ENCODE data around the gene ZFP92. TPM values are rescaled to one million over a fixed set of nuclear protein-coding genes. Genes with fewer than 3 reads are reported as not detected.

ZFP92 gene
- total RNA-seq, 2 donors from 2014 or later: 2.0 to 2.8 TPM

- no peak overlapping the region for H3K27ac Mint-ChIP-seq
- no peaks in the 10 kb centered on the region for H3K27me3 Mint-ChIP-seq
- no peak for ATAC-seq (replicated peaks)
- peaks cover 7% of the 10 kb centered on the region for H3K4me1 Mint-ChIP-seq
- H3K9me3 Mint-ChIP-seq: no peaks in the 10 kb centered on the region
- no peaks in the 10 kb centered on the region for H3K36me3 Mint-ChIP-seq (ENCODE audit: low read depth)
- H3K4me3 Mint-ChIP-seq: no peak overlapping the region
These were observed 1.7 kb upstream of the ZFP92 start for GRCh38 chrX:153409414-153410101.

- Mint-ChIP-seq H3K4me3 (no peak overlapping the region), H3K27ac (no peak overlapping the region), H3K4me1 (peaks cover 7% of the 10 kb centered on the region), H3K27me3 (no peaks in the 10 kb centered on the region), H3K36me3 (ENCODE audit: low read depth) (no peaks in the 10 kb centered on the region), H3K9me3 (no peaks in the 10 kb centered on the region)
- ATAC-seq (replicated peaks): no peak
These were observed 899 bp upstream of the ZFP92 start for GRCh38 chrX:153410373-153410772.

DNA sequence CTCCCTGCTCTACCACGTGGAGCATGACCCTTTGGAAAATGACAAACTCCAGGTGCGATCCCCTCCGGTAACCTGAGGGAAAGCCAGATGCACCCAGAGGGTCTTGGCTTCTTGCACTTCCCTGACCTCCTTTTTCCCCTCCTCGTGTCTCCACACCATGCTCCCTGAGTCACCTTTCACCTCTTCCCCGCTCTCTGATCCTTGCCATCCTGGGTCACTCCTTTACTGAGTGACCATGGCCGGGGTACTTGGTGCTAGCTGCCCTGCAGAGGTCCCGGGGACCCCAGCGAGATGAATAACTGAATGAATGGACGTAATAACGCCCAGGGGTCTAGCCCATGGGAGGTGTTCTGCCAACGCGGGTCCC is 401 bp upstream of the ZFP92 start:
- no peaks in the 10 kb centered on the region for H3K36me3 Mint-ChIP-seq (ENCODE audit: low read depth)
- H3K27ac Mint-ChIP-seq: no peak overlapping the region
- ATAC-seq (replicated peaks): no peak
- no peaks in the 10 kb centered on the region for H3K27me3 Mint-ChIP-seq
- peak overlapping the region; percentile 81 for H3K4me3 Mint-ChIP-seq
- peaks cover 7% of the 10 kb centered on the region for H3K4me1 Mint-ChIP-seq
- no peaks in the 10 kb centered on the region for H3K9me3 Mint-ChIP-seq

DNA sequence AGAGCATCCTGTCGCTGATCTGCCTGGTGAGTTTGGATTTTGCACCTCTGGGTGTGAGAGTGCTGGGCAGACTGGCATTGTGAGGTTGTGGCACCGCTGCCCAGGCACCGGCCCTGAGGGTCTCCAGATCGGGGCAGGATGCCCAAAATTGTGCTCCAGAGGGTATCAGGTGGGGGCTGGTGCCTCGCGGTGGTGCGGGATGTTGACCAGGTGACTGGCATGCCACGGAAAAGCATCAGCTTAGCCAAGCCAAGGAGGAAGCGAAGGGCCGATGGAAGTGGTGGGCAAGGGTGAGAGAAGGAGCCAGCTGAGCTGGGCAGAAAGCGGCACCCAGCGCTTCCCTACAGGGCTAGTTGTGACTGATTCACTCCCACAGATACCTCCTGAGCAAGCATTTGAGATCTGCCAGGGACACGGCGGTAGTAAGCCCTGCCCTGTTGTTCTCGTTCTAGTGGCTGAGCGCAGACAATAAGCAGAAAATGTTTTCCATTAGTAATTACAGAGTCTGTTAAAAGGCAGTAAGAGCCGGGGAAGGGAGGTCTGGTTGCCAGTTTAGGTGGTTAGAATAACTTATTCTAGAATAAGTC is 809 bp downstream of the ZFP92 start:
- no peak for ATAC-seq (replicated peaks)
- Mint-ChIP-seq H3K36me3 (ENCODE audit: low read depth) (no peaks in the 10 kb centered on the region), H3K9me3 (no peaks in the 10 kb centered on the region), H3K27me3 (no peaks in the 10 kb centered on the region), H3K27ac (peak overlapping the region; percentile 84), H3K4me3 (peak overlapping the region; percentile 81), H3K4me1 (peaks cover 7% of the 10 kb centered on the region)

DNA sequence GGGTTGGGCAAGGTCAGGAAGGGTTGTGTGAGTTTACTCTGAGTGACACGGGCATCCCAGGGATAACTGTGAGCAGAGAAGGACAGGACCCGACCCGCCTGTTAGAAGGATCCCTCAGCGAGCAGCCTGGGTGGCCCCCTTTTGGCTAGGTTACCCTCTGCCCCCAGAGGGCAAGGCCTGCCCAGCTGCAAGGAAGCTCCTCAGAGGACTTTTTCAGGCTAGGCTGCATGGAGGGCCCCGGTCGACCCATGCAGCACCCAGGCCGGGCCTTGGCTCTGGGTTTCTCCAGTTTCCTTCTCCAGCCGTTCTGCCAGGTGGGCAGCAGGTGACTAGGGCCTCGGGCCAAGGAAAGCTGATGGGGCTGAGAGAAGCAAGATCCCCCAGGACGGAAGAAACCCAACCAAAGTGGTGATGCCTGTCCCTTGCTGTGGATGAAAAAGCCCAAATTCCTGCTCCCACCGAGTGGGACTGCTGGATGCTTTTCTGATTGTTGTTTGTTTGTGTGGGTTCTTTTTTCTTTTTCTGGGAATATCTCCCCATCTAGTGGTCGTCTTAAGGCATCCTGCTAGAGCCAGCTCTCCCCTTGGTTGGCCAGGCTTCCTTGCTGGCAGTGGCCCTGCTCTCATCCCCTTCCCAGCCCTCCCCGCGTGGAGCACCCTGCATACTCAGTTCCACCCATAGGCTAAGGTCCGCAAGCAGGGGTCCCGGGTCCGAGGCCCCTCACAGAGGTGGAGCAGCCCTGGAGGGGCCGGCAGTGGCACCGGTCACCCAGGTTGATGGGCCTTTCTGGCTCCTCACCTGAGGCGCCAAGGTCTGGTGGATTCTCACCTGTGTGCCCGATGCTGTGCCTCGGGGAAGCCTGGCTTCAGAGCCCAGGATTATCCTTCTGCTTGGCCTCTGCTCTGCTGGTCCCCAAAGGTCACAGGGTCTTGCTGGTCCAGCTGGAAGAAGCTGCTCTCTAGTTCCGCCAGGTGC is 1.8 kb downstream of the ZFP92 start:
- Mint-ChIP-seq H3K4me3 (peak overlapping the region; percentile 81), H3K9me3 (no peaks in the 10 kb centered on the region), H3K4me1 (peaks cover 7% of the 10 kb centered on the region), H3K27ac (no peak overlapping the region), H3K27me3 (no peaks in the 10 kb centered on the region), H3K36me3 (ENCODE audit: low read depth) (no peaks in the 10 kb centered on the region)
- ATAC-seq (replicated peaks): no peak

GRCh38 chrX:153413731-153414130 is 2.5 kb downstream of the ZFP92 start:
- Mint-ChIP-seq H3K27me3 (no peaks in the 10 kb centered on the region), H3K4me3 (no peak overlapping the region), H3K9me3 (no peaks in the 10 kb centered on the region), H3K36me3 (ENCODE audit: low read depth) (no peaks in the 10 kb centered on the region), H3K4me1 (peaks cover 7% of the 10 kb centered on the region), H3K27ac (no peak overlapping the region)
- no peak for ATAC-seq (replicated peaks)

DNA sequence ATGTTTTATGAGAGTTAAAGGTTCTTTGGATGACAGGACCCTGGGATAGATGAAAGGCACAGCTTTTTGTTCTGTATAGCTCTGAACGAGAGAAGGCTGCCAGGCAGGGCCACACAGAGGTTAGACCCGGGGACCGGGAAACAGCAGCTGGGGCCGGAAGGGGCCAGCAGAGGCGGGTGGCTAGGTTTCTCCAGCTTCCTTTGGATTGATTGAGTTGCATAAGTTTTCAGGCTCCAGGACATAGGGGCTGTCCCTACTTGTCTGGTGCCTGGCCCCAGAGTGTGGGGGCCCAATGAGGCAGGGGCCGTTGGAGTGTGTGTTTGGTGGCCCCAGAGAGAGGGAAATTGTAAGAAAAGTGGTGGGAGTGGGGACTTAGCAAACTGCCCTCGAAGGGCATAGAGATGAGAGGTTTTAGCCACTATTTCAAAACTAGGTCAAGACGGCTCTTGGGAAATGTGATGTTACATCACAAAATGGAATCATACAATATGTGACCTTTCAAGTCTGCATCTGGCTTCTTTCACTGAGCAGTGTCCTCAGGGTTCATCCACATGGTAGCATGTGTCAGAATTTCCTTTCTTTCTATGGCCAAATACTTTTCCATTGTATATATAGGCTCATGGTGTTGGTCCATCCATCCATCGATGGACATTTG is 3.7 kb downstream of the ZFP92 start:
- ATAC-seq (replicated peaks): no peak
- Mint-ChIP-seq H3K27me3 (no peaks in the 10 kb centered on the region), H3K9me3 (no peaks in the 10 kb centered on the region), H3K4me3 (no peak overlapping the region), H3K36me3 (ENCODE audit: low read depth) (no peaks in the 10 kb centered on the region), H3K4me1 (peaks cover 7% of the 10 kb centered on the region), H3K27ac (no peak overlapping the region)

- no peak overlapping the region for H3K27ac Mint-ChIP-seq
- H3K4me3 Mint-ChIP-seq: no peak overlapping the region
- ATAC-seq (replicated peaks): no peak
- H3K9me3 Mint-ChIP-seq: no peaks in the 10 kb centered on the region
- H3K27me3 Mint-ChIP-seq: no peaks in the 10 kb centered on the region
- peaks cover 6% of the 10 kb centered on the region for H3K4me1 Mint-ChIP-seq
- H3K36me3 Mint-ChIP-seq (ENCODE audit: low read depth): no peaks in the 10 kb centered on the region
These were observed 5.6 kb downstream of the ZFP92 start for GRCh38 chrX:153416781-153417450.

GRCh38 chrX:153417637-153418036 is 6.4 kb downstream of the ZFP92 start:
- Mint-ChIP-seq H3K36me3 (ENCODE audit: low read depth) (no peaks in the 10 kb centered on the region), H3K27me3 (no peaks in the 10 kb centered on the region), H3K4me1 (no peaks in the 10 kb centered on the region), H3K9me3 (no peaks in the 10 kb centered on the region), H3K27ac (no peak overlapping the region), H3K4me3 (no peak overlapping the region)
- no peak for ATAC-seq (replicated peaks)

DNA sequence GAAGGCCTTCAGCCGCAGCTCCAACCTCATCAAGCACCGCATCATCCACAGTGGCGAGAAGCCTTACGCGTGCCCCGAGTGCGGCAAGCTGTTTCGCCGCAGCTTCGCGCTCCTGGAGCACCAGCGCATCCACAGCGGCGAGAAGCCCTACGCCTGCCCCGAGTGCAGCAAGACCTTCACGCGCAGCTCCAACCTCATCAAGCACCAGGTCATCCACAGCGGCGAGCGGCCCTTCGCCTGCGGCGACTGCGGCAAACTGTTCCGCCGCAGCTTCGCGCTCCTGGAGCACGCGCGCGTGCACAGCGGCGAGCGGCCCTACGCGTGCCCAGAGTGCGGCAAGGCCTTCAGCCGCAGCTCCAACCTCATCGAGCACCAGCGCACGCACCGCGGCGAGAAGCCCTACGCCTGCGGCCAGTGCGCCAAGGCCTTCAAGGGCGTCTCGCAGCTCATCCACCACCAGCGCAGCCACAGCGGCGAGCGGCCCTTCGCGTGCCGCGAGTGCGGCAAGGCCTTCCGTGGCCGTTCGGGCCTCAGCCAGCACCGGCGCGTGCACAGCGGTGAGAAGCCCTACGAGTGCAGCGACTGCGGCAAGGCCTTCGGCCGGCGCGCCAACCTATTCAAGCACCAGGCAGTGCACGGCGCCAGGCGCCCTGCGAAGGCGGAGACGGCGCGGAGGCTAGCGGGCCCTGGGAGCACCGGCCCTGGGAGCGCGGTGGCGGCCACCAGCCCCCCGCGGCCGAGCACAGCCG is 9.8 kb downstream of the ZFP92 start:
- Mint-ChIP-seq H3K4me3 (no peak overlapping the region), H3K27me3 (no peaks in the 10 kb centered on the region), H3K36me3 (ENCODE audit: low read depth) (no peaks in the 10 kb centered on the region), H3K9me3 (no peaks in the 10 kb centered on the region), H3K27ac (no peak overlapping the region), H3K4me1 (no peaks in the 10 kb centered on the region)
- ATAC-seq (replicated peaks): no peak

DNA sequence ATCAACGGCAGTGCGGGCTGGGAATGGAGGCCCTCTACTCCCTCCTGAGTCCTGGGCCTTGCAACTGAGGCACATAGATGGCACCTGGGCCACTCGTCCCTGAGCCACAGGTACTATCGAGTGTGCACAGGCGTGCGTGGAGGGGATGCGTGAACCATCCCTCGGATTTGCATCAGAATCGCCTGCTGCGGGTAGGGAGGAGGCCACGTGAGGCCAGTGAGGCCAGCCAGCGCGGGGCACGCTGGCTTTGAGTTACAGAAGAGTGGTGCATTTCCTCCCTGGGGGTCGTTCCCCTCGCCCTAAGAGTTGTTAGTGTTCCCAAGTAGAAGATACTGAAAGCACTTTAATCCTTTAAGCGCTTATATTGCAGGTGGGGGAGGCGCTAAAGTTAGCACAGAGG is 10.6 kb downstream of the ZFP92 start:
- Mint-ChIP-seq H3K36me3 (ENCODE audit: low read depth) (no peaks in the 10 kb centered on the region), H3K9me3 (no peaks in the 10 kb centered on the region), H3K4me1 (no peaks in the 10 kb centered on the region), H3K4me3 (no peak overlapping the region), H3K27ac (no peak overlapping the region), H3K27me3 (no peaks in the 10 kb centered on the region)
- no peak for ATAC-seq (replicated peaks)

DNA sequence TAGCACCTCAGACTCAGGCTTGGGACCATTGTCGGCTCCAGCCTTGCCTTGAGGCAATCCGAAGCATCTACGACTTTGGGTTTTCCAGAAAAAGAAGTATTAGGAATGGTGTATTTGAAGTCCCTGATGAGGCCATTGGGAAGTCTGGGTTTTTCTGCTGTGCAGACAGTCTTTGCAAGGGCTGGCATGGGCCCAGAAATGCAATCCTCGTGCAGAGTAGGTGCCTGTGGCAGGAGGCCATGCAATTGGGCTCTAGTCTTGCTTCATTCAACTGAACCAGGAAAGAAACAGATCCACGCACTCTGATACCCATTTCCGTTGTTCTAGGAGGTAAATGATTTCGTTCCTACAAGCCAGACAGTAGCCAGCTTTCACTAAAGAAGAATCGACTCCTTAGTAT is 12.4 kb downstream of the ZFP92 start:
- Mint-ChIP-seq H3K27me3 (no peaks in the 10 kb centered on the region), H3K4me3 (no peak overlapping the region), H3K36me3 (ENCODE audit: low read depth) (no peaks in the 10 kb centered on the region), H3K9me3 (no peaks in the 10 kb centered on the region), H3K27ac (no peak overlapping the region), H3K4me1 (no peaks in the 10 kb centered on the region)
- ATAC-seq (replicated peaks): no peak

DNA sequence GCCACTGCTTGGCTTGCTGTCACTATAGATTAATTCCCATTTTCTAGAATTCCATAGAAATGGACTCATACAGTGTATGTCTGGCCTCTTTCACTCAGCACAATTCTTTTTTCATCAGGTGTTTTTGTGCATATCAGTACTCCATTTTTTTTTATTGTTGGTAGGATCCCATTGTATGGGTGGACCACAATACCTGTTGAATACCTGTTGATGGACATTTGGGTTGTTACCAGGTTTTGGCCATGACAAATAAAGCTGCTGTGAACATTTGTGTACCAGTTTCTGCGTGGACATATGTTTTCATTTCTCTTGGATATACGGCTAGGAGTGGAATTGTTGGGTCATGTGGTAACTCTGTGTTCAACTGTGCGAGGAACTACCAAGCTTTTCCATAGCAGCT is 14.9 kb downstream of the ZFP92 start:
- Mint-ChIP-seq H3K4me3 (no peak overlapping the region), H3K27ac (no peak overlapping the region)
- ATAC-seq (replicated peaks): no peak

More for the DNA sequence above, 14.9 kb downstream of the ZFP92 start:
- no peaks in the 10 kb centered on the region for H3K27me3 Mint-ChIP-seq
- no peaks in the 10 kb centered on the region for H3K4me1 Mint-ChIP-seq
- no peaks in the 10 kb centered on the region for H3K36me3 Mint-ChIP-seq (ENCODE audit: low read depth)
- no peaks in the 10 kb centered on the region for H3K9me3 Mint-ChIP-seq

Data from activated T-helper 17 cell treated with anti-CD3 and anti-CD28 coated beads, Interleukin-2, amount 50 U/mL, for 72 hours (primary cell).